ACC112 (cell line): Measurements from ENCODE around the gene C2CD2.
"Not testable (repeated sequence)": the region's sequence is repeated elsewhere in the genome, so short reads cannot be mapped to it uniquely, and the experiment has no call there.

Experiments used
- H2AFZ ChIP-seq: fragments of 200-600 bp; sonication (generic); one replicate; pipeline ENCODE4 v1.6.0; 2017; ENCODE audit warnings: antibody characterized with exemption, low read length; ENCODE audit not compliant: unreplicated experiment
- H3K27ac ChIP-seq: fragments of 200-600 bp; sonication (generic); 2 replicates; pipeline ENCODE4 v1.5.1; 2014; ENCODE audit warnings: low read depth, mild to moderate bottlenecking, antibody characterized with exemption, low read length, moderate library complexity
- H3K27me3 ChIP-seq: fragments of 200-600 bp; sonication (generic); 2 replicates; pipeline ENCODE4 v1.6.1; 2014; ENCODE audit warnings: mild to moderate bottlenecking, antibody characterized with exemption, low read length, moderate library complexity, mixed read lengths; ENCODE audit not compliant: insufficient read depth
- H3K36me3 ChIP-seq: fragments of 200-600 bp; sonication (generic); 2 replicates; pipeline ENCODE4 v1.6.1; 2016; ENCODE audit warnings: mild to moderate bottlenecking, antibody characterized with exemption, low read length, moderate library complexity, mixed read lengths; ENCODE audit not compliant: insufficient read depth
- H3K4me1 ChIP-seq: fragments of 200-600 bp; sonication (generic); one replicate; pipeline ENCODE4 v1.6.1; 2016; ENCODE audit warnings: low read length, mixed read lengths; ENCODE audit not compliant: insufficient read depth, unreplicated experiment, control insufficient read depth
- H3K4me3 ChIP-seq: fragments of 200-600 bp; sonication (generic); 2 replicates; pipeline ENCODE4 v1.5.1; 2014; ENCODE audit warnings: mild to moderate bottlenecking, low read depth, low read length
- H3K79me2 ChIP-seq: fragments of 200-600 bp; sonication (generic); one replicate; pipeline ENCODE4 v1.6.0; 2016; ENCODE audit warnings: low read length; ENCODE audit not compliant: control insufficient read depth, unreplicated experiment, insufficient read depth

The C2CD2 gene

GRCh38 chr21:41966041-41966833, 12.4 kb upstream of the C2CD2 start:
- Histone ChIP-seq H3K27me3 (no peaks in the 10 kb centered on the region), H3K27ac (no peak overlapping the region), H3K36me3 (no peaks in the 10 kb centered on the region), H3K4me3 (no peak overlapping the region), H3K4me1 (no peaks in the 10 kb centered on the region), H3K79me2 (no peaks in the 10 kb centered on the region), H2AFZ (no peak overlapping the region)

- Histone ChIP-seq H3K4me1 (no peaks in the 10 kb centered on the region), H2AFZ (no peak overlapping the region), H3K27me3 (no peaks in the 10 kb centered on the region), H3K27ac (no peak overlapping the region), H3K4me3 (no peak overlapping the region), H3K79me2 (no peaks in the 10 kb centered on the region), H3K36me3 (no peaks in the 10 kb centered on the region)
Measured at GRCh38 chr21:41965461-41966013, 11.7 kb upstream of the C2CD2 start.

GRCh38 chr21:41965045-41965444, 11.2 kb upstream of the C2CD2 start:
- H3K36me3 ChIP-seq = no peaks in the 10 kb centered on the region
- no peak overlapping the region for H3K4me3 ChIP-seq
- no peaks in the 10 kb centered on the region for H3K27me3 ChIP-seq
- H3K27ac ChIP-seq = no peak overlapping the region
- no peaks in the 10 kb centered on the region for H3K4me1 ChIP-seq
- no peaks in the 10 kb centered on the region for H3K79me2 ChIP-seq
- H2AFZ ChIP-seq = no peak overlapping the region

- Histone ChIP-seq H3K27me3 (no peaks in the 10 kb centered on the region), H3K4me1 (peaks cover 2% of the 10 kb centered on the region), H3K27ac (no peak overlapping the region), H3K36me3 (no peaks in the 10 kb centered on the region), H2AFZ (no peak overlapping the region), H3K4me3 (no peak overlapping the region), H3K79me2 (no peaks in the 10 kb centered on the region)
Measured at GRCh38 chr21:41964171-41964570, 10.4 kb upstream of the C2CD2 start.

- H3K27ac ChIP-seq = no peak overlapping the region
- no peaks in the 10 kb centered on the region for H3K27me3 ChIP-seq
- H2AFZ ChIP-seq = no peak overlapping the region
- no peak overlapping the region for H3K4me3 ChIP-seq
- no peaks in the 10 kb centered on the region for H3K36me3 ChIP-seq
- no peaks in the 10 kb centered on the region for H3K79me2 ChIP-seq
- H3K4me1 ChIP-seq = peaks cover 19% of the 10 kb centered on the region
Measured at GRCh38 chr21:41962425-41962966, 8.7 kb upstream of the C2CD2 start.

GRCh38 chr21:41961753-41962152, 7.9 kb upstream of the C2CD2 start:
- Histone ChIP-seq H3K36me3 (no peaks in the 10 kb centered on the region), H3K4me3 (no peak overlapping the region), H3K4me1 (peaks cover 26% of the 10 kb centered on the region), H3K27me3 (no peaks in the 10 kb centered on the region), H2AFZ (no peak overlapping the region), H3K79me2 (no peaks in the 10 kb centered on the region), H3K27ac (no peak overlapping the region)

- Histone ChIP-seq H3K36me3 (no peaks in the 10 kb centered on the region), H3K79me2 (no peaks in the 10 kb centered on the region), H3K27ac (no peak overlapping the region), H3K4me3 (no peak overlapping the region), H3K4me1 (peaks cover 27% of the 10 kb centered on the region), H3K27me3 (no peaks in the 10 kb centered on the region), H2AFZ (no peak overlapping the region)
Measured at GRCh38 chr21:41961282-41961701, 7.5 kb upstream of the C2CD2 start.

- H3K4me1 ChIP-seq = peaks cover 27% of the 10 kb centered on the region
- no peaks in the 10 kb centered on the region for H3K27me3 ChIP-seq
- H2AFZ ChIP-seq = no peak overlapping the region
- H3K79me2 ChIP-seq = no peaks in the 10 kb centered on the region
- H3K27ac ChIP-seq = no peak overlapping the region
- no peak overlapping the region for H3K4me3 ChIP-seq
- no peaks in the 10 kb centered on the region for H3K36me3 ChIP-seq
Measured at GRCh38 chr21:41960386-41960785, 6.6 kb upstream of the C2CD2 start.

- H3K27me3 ChIP-seq, H3K4me3 ChIP-seq, H3K79me2 ChIP-seq, H3K36me3 ChIP-seq, H2AFZ ChIP-seq, H3K27ac ChIP-seq: not testable (repeated sequence)
- peaks cover 27% of the 10 kb centered on the region for H3K4me1 ChIP-seq
Measured at GRCh38 chr21:41959697-41960096, 5.9 kb upstream of the C2CD2 start.

GRCh38 chr21:41958886-41959563, 5.2 kb upstream of the C2CD2 start:
- H2AFZ ChIP-seq = no peak overlapping the region
- peak overlapping the region; percentile 92; the same call in 1 of the 2 replicates for H3K27ac ChIP-seq
- no peaks in the 10 kb centered on the region for H3K36me3 ChIP-seq
- no peaks in the 10 kb centered on the region for H3K79me2 ChIP-seq
- no peak overlapping the region for H3K4me3 ChIP-seq
- peaks cover 27% of the 10 kb centered on the region for H3K4me1 ChIP-seq
- H3K27me3 ChIP-seq = no peaks in the 10 kb centered on the region
